WTC11 (cell line): ENCODE measurements around the gene EOMES.

Experiments used
- TF ChIP-seq, protein P1 (sequence below): sonication (generic); formaldehyde crosslinking; IDR thresholded peaks from 2 replicates; pipeline ENCODE4 v1.8.1; 2023; ENCODE audit warnings: mild to moderate bottlenecking, missing genetic modification reagents
- TF ChIP-seq, protein P2 (sequence below): fragments of 200-600 bp; IDR thresholded peaks from 2 replicates; pipeline ENCODE4 v1.8.0; 2022; ENCODE audit warnings: antibody characterized with exemption

DNA sequence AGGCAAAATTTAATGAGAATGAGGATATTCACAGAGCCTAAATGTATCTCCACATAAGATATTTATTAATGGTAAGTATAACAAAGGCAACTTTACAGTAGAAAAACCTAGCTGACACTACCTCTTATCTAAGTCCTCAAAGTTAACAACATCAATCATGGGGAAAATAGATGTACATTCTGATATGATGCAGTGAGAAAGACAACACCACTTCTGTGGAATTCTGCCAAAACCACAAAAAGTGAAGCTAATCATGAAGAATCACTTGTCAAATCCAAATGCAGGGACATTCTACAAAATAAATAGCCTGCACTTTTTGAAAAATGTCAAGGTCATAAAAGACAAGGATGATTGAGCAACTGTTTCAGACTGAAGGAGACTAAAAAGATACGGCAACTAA lies 27.5 kb upstream of the EOMES start:
- TF ChIP-seq, protein P1, sequence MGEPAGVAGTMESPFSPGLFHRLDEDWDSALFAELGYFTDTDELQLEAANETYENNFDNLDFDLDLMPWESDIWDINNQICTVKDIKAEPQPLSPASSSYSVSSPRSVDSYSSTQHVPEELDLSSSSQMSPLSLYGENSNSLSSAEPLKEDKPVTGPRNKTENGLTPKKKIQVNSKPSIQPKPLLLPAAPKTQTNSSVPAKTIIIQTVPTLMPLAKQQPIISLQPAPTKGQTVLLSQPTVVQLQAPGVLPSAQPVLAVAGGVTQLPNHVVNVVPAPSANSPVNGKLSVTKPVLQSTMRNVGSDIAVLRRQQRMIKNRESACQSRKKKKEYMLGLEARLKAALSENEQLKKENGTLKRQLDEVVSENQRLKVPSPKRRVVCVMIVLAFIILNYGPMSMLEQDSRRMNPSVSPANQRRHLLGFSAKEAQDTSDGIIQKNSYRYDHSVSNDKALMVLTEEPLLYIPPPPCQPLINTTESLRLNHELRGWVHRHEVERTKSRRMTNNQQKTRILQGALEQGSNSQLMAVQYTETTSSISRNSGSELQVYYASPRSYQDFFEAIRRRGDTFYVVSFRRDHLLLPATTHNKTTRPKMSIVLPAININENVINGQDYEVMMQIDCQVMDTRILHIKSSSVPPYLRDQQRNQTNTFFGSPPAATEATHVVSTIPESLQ (CRISPR knock-in tag), result no peak
- TF ChIP-seq, protein P2, sequence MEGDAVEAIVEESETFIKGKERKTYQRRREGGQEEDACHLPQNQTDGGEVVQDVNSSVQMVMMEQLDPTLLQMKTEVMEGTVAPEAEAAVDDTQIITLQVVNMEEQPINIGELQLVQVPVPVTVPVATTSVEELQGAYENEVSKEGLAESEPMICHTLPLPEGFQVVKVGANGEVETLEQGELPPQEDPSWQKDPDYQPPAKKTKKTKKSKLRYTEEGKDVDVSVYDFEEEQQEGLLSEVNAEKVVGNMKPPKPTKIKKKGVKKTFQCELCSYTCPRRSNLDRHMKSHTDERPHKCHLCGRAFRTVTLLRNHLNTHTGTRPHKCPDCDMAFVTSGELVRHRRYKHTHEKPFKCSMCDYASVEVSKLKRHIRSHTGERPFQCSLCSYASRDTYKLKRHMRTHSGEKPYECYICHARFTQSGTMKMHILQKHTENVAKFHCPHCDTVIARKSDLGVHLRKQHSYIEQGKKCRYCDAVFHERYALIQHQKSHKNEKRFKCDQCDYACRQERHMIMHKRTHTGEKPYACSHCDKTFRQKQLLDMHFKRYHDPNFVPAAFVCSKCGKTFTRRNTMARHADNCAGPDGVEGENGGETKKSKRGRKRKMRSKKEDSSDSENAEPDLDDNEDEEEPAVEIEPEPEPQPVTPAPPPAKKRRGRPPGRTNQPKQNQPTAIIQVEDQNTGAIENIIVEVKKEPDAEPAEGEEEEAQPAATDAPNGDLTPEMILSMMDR, result no peak
